GM12872 (cell line): Measurements from ENCODE around the gene SSH3.

ENCODE experiments used
- CTCF ChIP-seq: IDR thresholded peaks from 3 replicates; pipeline ENCODE4 v1.5.1; 2011; ENCODE audit warnings: low read depth, mild to moderate bottlenecking, low read length, moderate library complexity; ENCODE audit not compliant: insufficient read depth

Gene SSH3

GRCh38 chr11:67316882-67317204 lies 13.5 kb downstream of the SSH3 start:
- no peak for TF ChIP-seq CTCF

GRCh38 chr11:67317205-67317887 lies 14.0 kb downstream of the SSH3 start:
- peak; percentile 88 for TF ChIP-seq CTCF

GRCh38 chr11:67317888-67318555 lies 14.7 kb downstream of the SSH3 start:
- TF ChIP-seq CTCF: no peak

GRCh38 chr11:67320011-67320410 lies 16.7 kb downstream of the SSH3 start:
- no peak for TF ChIP-seq CTCF

GRCh38 chr11:67320691-67321090 lies 17.4 kb downstream of the SSH3 start:
- no peak for TF ChIP-seq CTCF

GRCh38 chr11:67321313-67321871 lies 18.1 kb downstream of the SSH3 start:
- TF ChIP-seq CTCF: no peak

- no peak for TF ChIP-seq CTCF
These were observed 18.7 kb downstream of the SSH3 start for GRCh38 chr11:67322049-67322448.
